ENCODE data around the gene NLGN1. TPM values are rescaled to one million over a fixed set of nuclear protein-coding genes. Genes with fewer than 3 reads are reported as not detected.

The NLGN1 gene
- total RNA-seq, 4 donors from 2014 or later, result 21.6 to 50.7 (median 30.4) TPM

GRCh38 chr3:174010907-174011306, 613.4 kb downstream of the NLGN1 start:
- no peak overlapping the region for H3K27ac ChIP-seq
- DNase-seq (ENCODE audit: low spot score in 2 of 2), result no peak
- no peaks in the 10 kb centered on the region for H3K36me3 ChIP-seq
- H3K9me3 ChIP-seq, result no peaks in the 10 kb centered on the region
- TF ChIP-seq POLR2A (IDR thresholded peaks at IDR 0.05) (no peak), EP300 (IDR thresholded peaks at IDR 0.05) (no peak), CTCF (IDR thresholded peaks at IDR 0.05) (no peak)
- no peaks in the 10 kb centered on the region for H3K4me1 ChIP-seq
- WGBS, 2 donors, result 59 to 95% methylated on average over 1 of the region's 1 CpG
- no peaks in the 10 kb centered on the region for H3K27me3 ChIP-seq
- H3K4me3 ChIP-seq, result no peak overlapping the region

GRCh38 chr3:174016186-174016585, 618.6 kb downstream of the NLGN1 start:
- H3K4me1 ChIP-seq, result no peaks in the 10 kb centered on the region
- H3K9me3 ChIP-seq, result no peaks in the 10 kb centered on the region
- H3K27me3 ChIP-seq, result no peaks in the 10 kb centered on the region
- no peak for TF ChIP-seq POLR2A (IDR thresholded peaks at IDR 0.05)
- no peak for TF ChIP-seq CTCF (IDR thresholded peaks at IDR 0.05)
- TF ChIP-seq EP300 (IDR thresholded peaks at IDR 0.05), result no peak
- no peak overlapping the region for H3K4me3 ChIP-seq
- WGBS, 2 donors, result 74 to 81% methylated on average over 4 of the region's 4 CpGs
- DNase-seq (ENCODE audit: low spot score in 2 of 2), result no peak
- H3K27ac ChIP-seq, result no peak overlapping the region
- H3K36me3 ChIP-seq, result no peaks in the 10 kb centered on the region

GRCh38 chr3:174020156-174020555, 622.6 kb downstream of the NLGN1 start:
- DNase-seq (ENCODE audit: low spot score in 2 of 2), result no peak
- WGBS, 2 donors, result 60 to 64% methylated on average over 2 of the region's 2 CpGs
- Histone ChIP-seq H3K27ac (no peak overlapping the region), H3K4me1 (no peaks in the 10 kb centered on the region), H3K36me3 (no peaks in the 10 kb centered on the region), H3K4me3 (no peak overlapping the region), H3K9me3 (no peaks in the 10 kb centered on the region), H3K27me3 (no peaks in the 10 kb centered on the region)
- TF ChIP-seq EP300 (IDR thresholded peaks at IDR 0.05), result no peak
- no peak for TF ChIP-seq CTCF (IDR thresholded peaks at IDR 0.05)
- no peak for TF ChIP-seq POLR2A (IDR thresholded peaks at IDR 0.05)

GRCh38 chr3:174023421-174023820, 625.9 kb downstream of the NLGN1 start:
- no peak for DNase-seq (ENCODE audit: low spot score in 2 of 2)
- H3K27ac ChIP-seq, result no peak overlapping the region
- H3K4me3 ChIP-seq, result no peak overlapping the region
- no peaks in the 10 kb centered on the region for H3K4me1 ChIP-seq
- TF ChIP-seq POLR2A (IDR thresholded peaks at IDR 0.05) (no peak), EP300 (IDR thresholded peaks at IDR 0.05) (no peak), CTCF (IDR thresholded peaks at IDR 0.05) (no peak)
- WGBS, 2 donors, result 67 to 78% methylated on average over 4 of the region's 4 CpGs
- H3K36me3 ChIP-seq, result no peaks in the 10 kb centered on the region
- H3K27me3 ChIP-seq, result no peaks in the 10 kb centered on the region
- H3K9me3 ChIP-seq, result peaks cover 0 to 6% (median 0%) of the 10 kb centered on the region in 4 donors

- Histone ChIP-seq H3K4me3 (no peak overlapping the region), H3K9me3 (peaks cover 0 to 20% (median 0%) of the 10 kb centered on the region in 4 donors), H3K36me3 (no peaks in the 10 kb centered on the region), H3K27ac (no peak overlapping the region), H3K4me1 (no peaks in the 10 kb centered on the region), H3K27me3 (no peaks in the 10 kb centered on the region)
- TF ChIP-seq CTCF (IDR thresholded peaks at IDR 0.05) (no peak), POLR2A (IDR thresholded peaks at IDR 0.05) (no peak), EP300 (IDR thresholded peaks at IDR 0.05) (no peak)
- no peak for DNase-seq (ENCODE audit: low spot score in 2 of 2)
- WGBS, 2 donors, result 96 to 100% methylated on average over 2 of the region's 2 CpGs
Observed at GRCh38 chr3:174028673-174029072, 631.1 kb downstream of the NLGN1 start.
